Left cardiac atrium (tissue), 4 donors: ENCODE data around the gene BCR. TPM values are rescaled to one million over a fixed set of nuclear protein-coding genes. Genes with fewer than 3 reads are reported as not detected.
A peak's percentile ranks its signal among the peaks of the same experiment; 100 is the strongest.

ENCODE experiments used
- ATAC-seq, 2 donors: fragments of 200-7000 bp; cut with Tn5 transposase; one replicate each; pipeline ENCODE4 v1.9.1; 2020; ENCODE audit warnings: mild to moderate bottlenecking in 2 of 2, moderate library complexity in 2 of 2
- DNase-seq: peaks from one replicate; pipeline ENCODE4 v3.0.0-alpha.2; 2020
- intact Hi-C, 2 donors: fragments of 100-400 bp; cut with DNase I; formaldehyde crosslinking; loops; one replicate each; pipeline versions ENCODE4 v1.14.1 to v1.15.1; 2022 to 2023
- total RNA-seq, 2 donors: library from RNA; stranded (reverse); fragmentation: NEBNext Ultra II Directional; extraction: Animal tissue kit (Norgen Biotek cat#: 25700); gene quantifications; one replicate each; pipeline ENCODE4 v1.2.1, GENCODE V29; 2021
- donor health status: DM: no; HTN: yes; CAD: no.
- donor health status: DM: no; HTN: yes; CAD: no; lungs with severe emphysema.
- donor health status: DM: yes; HTN: yes; CAD: no.
- donor health status: Dilated cardiomyopathy.

BCR gene
- total RNA-seq, 2 donors from 2014 or later, result 28.0 to 47.1 TPM

DNA sequence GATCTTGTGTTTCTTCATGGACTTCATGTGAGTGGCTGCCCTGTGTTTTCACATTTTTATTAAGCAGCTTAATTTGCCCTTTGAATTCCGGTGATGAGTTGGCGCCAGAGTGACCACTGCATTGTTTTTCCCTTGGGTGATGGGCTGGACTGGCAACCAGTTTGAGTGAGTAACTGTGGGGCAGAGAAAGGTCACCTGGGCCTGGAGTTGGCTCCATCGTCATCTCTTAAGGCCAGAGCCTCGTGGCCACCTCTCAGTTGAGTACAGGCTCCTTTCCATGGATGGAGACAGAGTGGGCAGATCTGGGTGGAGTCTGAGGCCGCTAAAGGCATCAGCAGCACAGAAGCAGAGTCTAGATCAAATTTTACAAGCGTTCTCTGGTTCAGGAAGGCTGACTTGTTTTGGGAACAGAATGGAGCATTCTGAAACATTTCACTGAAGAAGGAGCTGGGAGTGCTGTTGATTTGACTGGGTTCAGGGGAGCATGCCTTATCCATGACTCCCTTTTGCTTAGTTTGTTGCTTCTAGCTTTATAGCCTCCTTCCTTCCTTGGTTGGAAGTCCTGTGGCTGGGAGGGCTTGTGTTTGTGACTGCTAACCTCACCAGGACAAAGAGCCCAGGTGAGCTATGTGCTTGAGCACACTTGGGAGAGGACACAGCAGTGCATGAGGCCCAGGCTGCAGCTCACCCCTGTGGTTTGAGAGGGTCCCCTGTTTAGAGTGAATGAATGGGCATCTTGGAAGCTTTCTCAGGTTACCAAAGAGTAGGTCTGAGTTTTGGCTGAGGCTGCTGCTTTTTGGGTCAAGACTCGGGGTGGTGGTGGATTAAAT, 7.8 kb downstream of the BCR start:
- intact Hi-C loops, result no loop called here
- DNase-seq (no peak), ATAC-seq (peak in 1 of 2 donors; percentile 8)

DNA sequence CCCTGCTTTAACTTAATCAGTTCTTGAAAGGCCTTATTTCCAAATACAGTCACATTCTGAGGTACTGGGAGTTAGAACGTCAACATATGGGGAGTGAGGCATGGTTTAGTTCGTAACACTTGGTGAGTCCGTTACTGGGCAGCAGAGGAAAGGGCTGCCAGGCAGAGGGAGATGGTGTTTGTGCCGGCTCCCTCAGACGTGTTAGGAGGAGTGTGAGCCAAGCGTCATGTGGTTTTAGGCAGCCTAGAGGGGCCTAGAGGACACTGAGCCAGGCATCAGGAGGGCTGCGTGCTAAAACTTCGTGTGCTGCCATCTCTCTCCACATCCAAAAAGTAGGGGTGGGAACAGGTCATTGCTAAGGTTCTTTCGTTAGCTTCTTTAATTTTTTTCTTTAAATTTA, 10.2 kb downstream of the BCR start:
- DNase-seq (no peak), ATAC-seq (peak; percentile 60 to 62)
- intact Hi-C loops, result no loop called here

DNA sequence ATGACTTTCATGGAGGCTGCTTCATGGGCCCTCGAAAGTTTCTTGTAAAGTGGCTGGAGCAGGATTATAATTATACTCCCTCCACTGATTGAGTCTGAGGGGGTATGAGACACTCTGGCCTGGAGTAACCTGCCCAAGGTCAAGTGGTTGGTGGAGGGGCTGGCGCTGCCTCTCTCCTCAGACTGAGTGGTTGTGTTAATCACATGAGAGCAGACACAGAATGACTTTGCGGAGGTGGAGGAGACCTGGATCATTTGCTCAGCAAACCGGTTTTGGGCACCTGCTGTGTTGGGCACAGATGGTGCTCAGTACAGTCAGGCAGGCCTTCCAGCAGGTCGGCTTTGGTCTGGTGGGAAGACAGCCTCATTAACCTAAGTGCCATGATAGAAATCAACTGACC, 11.8 kb downstream of the BCR start:
- ATAC-seq (peak in 1 of 2 donors; percentile 51), DNase-seq (peak; percentile 24)
- intact Hi-C loops, result no loop called here

DNA sequence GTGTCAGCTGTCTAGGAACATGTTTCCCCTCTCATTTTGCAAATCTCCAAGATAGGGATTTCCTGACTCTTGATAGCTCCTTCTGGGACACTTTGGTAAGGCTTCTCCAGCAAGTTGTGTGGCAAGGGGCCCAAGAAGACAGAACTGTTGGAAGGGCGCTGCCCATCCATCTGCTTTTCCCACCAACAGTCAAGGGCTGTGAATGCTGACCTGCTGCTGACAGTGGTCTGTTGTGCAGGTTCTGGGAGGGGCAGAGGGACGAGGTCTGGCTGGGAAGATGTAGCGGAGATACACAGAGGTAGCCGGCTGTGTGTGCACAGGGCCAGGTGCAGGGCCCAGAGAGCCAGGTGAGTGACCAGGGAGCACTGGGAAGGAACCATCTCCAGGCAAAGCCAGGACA, 12.2 kb downstream of the BCR start:
- ATAC-seq, result no peak
- intact Hi-C loops, result no loop called here
- peak; percentile 8 for DNase-seq

DNA sequence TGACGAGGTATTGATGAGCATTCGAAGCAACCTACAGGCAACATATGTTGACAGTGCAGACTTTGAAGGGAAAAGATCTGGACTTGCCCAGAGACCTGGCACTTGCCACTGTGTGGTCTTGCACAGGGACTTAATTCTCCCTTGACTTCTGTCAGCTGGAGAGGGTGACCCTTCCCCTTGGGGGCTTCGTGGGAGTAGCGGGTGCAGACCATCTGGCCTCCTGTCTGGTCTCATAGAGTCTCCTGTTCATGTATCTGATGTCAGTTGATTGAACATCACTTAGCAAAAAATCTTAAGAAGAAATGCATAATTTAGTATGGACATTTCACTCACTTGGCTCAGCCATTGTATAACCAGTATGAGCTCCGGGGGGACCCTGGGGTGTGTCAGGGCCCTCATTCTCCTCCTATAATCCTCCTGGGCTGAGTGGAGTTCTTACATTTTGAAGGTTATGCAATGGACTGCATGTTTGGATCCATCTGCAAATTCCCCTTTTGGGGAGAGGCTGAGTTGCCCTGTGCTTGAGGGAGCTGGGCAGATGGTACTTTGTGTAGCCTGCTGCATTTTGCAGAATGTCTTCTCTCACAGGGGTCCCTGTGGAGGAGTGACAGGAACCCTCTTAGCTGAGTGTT, 13.0 kb downstream of the BCR start:
- DNase-seq (peak; percentile 1), ATAC-seq (peak; percentile 26 to 48)
- intact Hi-C loops, result no loop called here

DNA sequence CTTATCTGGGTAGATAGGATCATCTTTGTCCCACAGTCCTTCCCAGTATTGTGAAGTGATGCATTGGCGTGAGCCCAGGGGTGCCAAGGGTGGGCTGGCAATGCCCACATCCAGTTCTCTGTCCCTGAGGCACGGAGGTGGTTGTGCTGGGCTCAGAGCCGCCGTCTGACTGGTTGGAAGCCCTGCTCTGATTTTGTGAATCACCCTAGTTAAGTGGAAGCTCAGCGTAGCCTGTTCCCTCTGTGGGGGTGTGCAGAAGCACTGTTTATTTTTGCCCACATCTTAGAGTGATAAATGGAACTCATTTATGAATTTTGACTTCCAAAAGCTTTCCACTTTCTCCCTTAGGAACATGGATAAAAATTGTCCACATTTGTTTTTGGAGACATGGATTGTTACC, 13.6 kb downstream of the BCR start:
- DNase-seq, result peak; percentile 22
- ATAC-seq, result peak; percentile 61 to 74

DNA sequence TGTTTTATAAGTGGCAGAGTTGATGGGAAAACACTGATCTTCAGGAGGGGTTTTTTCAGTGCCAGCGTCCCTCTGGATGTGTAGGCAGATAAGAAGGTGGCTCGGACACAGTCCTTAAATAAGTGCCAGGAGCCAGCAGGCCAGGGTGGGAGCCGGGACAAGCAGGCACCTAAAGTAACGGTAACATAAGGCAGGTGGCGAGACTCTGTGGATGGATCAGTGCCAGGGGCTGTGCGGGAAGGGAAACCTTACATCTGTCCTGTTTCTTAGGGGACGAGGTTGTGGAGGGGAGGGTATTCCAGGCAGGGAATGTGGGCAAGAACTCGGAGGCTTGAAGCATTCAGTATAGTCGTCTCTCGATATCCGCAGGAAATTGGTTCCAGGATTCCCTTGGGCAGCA, 15.9 kb downstream of the BCR start:
- no peak for ATAC-seq
- intact Hi-C loops, result no loop called here
- DNase-seq, result peak; percentile 11

More for the DNA sequence above, 13.6 kb downstream of the BCR start:
- intact Hi-C loops, result no loop called here

DNA sequence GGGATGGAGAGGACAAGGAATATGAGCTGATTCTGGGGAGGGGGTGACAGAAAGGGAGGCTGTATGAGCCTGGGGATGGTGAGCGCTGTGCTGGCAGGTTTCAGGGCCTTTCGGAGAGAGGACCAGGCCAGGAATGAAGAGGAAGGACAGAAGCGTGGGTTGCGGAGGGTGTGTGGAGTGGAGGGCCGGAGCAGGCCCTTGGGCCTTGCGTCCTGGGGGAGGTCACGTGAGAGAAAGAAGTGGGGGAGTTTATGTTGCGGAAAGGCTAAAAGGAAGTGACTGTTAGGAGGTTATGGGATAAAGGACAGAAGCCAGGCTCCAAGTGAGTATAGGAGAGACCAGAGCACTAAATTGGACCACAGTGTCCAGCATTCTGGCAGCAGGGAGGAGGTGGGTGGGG, 17.5 kb downstream of the BCR start:
- DNase-seq (no peak), ATAC-seq (no peak)
- intact Hi-C loops, result no loop called here

DNA sequence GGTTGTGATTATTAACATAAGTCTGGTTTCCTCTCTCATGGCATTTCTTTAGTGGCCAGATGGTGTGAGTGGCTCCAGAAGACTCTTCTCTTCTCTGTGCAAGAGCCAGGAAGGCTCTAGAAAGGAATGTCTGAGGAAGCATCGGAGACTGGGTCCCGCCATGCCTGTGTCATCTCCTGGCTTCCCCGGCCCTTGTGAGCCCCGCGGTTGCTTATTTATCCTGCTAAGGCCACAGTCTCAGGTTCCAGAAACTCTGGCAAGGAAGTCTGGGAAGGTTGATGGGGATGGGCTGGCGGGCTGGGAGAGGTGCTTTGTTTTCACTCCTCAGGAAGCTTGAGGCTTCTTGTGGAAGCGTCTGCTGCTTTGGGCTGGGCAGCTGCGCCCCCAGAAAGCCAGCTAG, 18.9 kb downstream of the BCR start:
- ATAC-seq, result no peak
- DNase-seq, result no peak
- intact Hi-C loops, result no loop called here

DNA sequence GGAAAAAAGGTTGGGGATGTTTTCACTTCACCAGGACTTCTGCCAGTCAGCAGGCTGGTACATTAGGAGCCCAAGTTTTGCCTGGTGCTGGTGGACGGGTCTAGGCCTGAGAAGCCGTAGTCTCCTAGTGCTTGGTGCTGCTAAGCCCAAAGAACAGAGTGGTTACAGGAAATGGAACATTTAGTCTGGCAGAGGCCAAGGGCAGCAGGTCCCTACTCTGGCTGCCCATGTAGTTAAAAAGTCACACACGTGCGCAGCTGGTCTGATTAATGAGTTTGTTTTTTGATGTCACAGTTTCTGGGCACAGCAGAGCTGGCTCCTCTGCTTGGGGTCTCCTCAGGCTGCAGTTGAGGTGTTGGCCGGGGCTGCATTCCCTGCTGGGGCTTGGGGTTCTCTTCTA, 20.6 kb downstream of the BCR start:
- ATAC-seq, result no peak
- no peak for DNase-seq
- intact Hi-C loops, result no loop called here

DNA sequence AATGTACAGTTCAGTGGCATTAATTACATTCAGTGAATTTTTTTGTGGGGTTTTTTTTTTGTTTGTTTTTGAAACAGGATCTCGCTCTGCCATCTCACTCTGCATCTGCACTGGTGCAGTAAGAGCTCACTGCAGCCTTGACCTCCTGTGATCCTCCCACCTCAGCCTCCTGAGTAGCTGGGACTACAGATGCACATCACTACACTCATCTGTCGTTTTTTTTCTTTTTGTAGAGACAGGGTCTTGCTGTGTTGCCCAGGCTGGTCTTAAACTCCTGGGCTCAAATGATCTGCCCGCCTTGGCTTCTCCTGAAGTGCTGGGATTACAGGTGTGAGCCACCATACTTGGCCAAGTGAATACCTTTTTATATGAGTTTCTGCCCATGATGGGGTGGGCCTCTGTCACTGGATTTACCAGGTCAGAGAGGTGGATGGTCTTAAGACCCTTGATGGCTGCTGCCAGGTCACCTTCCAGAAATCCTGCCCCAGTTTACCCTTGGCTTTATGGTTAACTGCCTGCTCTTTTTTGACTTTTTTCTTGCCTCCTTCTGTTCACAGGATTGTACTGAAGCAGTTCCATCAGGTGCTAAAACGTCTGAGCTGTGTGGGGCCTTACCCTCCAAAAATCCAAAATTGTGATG, 22.6 kb downstream of the BCR start:
- ATAC-seq (no peak), DNase-seq (no peak)

DNA sequence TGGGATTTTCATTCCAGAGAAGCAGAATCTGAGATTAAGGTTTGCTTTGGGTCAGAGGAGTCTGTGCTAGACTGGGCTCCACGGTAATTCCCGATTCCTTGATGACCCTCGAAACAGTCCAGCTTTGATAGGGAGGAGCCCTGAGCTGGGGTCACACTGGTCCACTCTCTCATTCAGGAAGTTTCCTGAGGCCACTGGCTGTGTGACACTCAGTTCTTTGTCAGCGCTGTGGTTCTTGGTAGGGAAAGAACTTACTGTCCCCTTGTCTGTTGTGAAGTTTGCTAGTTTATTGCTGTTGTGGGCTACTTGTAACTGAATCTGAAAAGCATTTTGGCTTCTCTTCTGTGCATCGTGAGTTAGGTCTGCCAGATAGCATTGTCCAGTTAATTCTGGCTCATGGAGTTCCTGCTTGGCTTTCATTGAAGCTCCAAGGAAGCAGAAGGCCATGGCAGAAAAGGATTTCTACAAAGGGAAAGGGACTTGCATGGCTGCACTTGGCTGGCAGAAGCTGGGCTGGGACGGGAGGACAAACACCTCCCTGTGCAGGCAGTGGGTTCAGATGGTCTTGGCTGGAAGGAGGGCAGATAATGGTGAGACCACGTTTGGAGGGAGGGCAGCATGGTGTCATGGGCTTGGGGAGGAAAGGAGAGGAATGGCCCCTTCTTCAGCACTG, 23.3 kb downstream of the BCR start:
- no peak for DNase-seq
- ATAC-seq, result no peak
- intact Hi-C loops, result no loop called here

More for the DNA sequence above, 22.6 kb downstream of the BCR start:
- intact Hi-C loops, result no loop called here

DNA sequence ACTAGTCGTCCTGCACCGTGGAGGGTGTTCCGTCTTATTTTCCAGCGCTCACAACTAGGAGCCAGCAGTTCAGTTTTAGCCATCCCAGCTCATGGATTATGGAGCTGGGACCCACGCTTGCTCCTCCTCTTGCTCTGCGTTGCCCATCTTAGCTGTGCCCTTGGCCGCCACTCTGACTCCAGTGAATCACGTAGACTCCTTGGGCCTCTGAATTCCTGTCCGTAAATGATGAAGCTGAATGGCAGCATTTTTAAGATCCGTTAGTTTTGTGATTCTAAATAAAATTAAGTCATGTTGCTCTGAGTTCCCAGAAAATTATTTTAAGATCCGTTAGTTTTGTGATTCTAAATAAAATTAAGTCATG, 23.8 kb downstream of the BCR start:
- intact Hi-C loops, result no loop called here
- ATAC-seq (peak in 1 of 2 donors; percentile 52), DNase-seq (peak; percentile 20)

DNA sequence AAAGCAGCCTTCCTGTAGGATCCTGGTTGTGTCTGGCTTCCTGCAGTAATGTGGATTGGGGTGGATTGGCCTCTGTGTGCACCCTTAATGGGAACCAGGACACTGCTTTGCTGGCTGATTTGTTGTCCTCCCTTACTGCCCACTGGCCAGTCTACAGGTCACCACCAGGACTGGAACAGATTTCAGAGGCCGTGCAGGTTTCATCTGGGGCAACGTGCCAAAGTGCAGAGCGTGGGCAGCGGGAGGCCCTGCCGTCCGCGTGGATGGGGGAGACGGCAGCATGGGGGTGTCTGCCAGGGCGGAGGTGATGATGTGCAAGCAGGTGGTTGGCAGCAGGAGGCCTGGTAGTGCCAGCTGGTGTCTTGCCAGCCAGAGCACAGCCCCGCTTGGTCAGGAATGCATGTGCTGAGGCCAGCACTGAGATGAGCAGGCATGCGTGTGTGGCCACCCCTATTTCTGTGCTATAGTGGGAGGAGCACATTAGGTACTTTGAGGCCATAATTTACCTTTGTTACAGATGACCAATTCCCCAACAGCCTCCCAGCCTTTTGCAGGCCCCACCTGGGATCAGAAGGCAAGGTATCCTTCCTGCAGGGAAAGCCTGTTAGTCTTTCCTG, 24.3 kb downstream of the BCR start:
- peak; percentile 84 for DNase-seq
- intact Hi-C loops, result loop anchor here in 1 of 2 donors (1.0 kb wide), 1 partner anchor 33 kb away; no protein-coding TSS in a partner anchor
- ATAC-seq, result peak; percentile 92 to 96

DNA sequence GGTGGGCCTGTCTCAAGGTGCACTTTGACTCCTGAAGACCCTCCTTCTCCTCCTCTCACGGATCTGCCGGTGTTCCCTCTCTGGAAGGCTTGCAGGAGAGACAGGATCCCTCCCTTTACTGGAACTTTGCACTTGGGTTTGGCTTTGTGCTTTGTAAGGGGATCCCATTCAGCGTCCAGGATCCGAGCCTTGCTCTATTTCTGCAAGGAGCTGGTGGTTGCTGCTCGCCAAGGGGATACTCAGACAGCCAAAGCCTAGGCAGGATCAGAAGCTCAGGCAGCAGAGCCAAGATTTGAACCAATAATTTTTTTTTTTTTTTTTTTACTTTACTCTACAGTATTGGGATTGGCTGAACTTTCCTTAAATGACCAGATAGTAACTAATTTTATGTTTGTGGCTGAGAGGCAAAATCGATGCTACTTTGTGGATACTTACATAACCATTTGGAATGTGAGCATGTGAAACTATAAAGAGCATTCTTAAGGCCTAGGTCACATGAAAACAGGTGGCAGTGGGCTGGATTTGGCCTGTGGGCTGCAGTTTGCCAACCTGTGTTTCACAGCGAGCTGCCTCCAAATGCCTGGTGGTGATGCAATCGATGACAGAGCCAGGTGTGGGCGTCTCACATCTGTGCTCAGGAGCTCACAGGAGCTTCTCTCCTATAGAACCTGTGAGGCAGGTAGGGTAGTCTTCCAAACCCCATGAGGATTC, 25.2 kb downstream of the BCR start:
- intact Hi-C loops, result loop anchor here in 1 of 2 donors (1.0 kb wide), 1 partner anchor 32 kb away; no protein-coding TSS in a partner anchor
- no peak for DNase-seq
- peak; percentile 32 to 51 for ATAC-seq

DNA sequence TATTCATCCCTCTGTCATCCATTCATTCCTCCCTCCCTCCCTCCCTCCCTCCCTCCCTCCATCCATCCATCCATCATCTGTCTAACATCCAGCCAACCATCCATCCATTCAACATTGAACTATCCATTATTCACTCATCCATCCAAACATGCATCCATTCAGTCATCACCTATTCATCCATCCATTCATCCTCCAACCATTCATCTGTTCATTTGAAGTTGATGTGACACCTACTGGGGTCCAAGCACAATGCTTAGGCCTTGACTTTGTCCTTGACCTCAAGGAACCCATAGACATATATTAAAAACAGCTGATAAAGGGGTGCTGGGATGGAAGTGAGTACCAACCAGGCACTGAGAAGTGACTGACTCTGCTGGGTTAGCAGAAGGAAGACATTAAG, 26.6 kb downstream of the BCR start:
- intact Hi-C loops, result no loop called here
- no peak for DNase-seq
- ATAC-seq, result no peak

DNA sequence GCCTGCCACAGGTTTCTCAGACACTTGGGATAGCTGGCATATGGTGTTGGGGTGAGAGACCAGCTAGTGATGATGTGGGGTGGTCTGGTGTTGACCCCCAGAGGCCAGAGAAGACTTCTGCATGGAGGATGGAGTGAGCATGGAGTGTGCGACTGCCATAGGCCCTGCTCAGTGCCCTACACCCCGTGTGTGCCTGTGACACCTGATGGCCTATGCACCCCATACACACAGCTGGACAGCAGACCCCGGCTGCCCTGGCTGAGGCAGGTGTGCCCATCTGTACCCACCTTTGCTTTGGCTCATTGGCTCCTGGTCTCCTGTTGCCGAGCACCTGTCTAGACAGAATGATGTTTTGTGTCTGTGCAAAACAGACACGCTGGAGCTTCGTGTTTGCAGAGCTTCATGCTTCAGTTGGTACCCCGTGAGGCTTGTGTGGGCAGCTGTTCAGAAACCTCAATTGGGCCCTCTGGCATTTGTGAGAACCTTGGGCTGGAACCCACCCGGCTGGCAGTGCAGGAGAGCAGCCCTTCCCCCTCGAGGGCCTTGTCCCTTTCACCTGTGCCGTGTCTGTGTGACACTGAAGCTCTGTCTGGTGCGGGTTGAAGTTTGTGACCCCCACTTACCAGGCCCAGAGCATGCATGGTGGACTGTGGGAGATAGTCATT, 27.6 kb downstream of the BCR start:
- intact Hi-C loops, result no loop called here
- ATAC-seq (no peak), DNase-seq (no peak)
